Neutrophil (primary cell): Measurements from ENCODE around the gene CXCR6.

ENCODE experiments used
- H3K27ac ChIP-seq: fragments of 200-600 bp; sonication (generic); 2 replicates; pipeline ENCODE4 v1.5.1; 2016; ENCODE audit warnings: mild to moderate bottlenecking, moderate library complexity
- H3K27me3 ChIP-seq: fragments of 200-600 bp; sonication (generic); 2 replicates; pipeline ENCODE4 v1.6.0; 2016; ENCODE audit warnings: mild to moderate bottlenecking
- H3K36me3 ChIP-seq: fragments of 200-600 bp; sonication (generic); 2 replicates; pipeline ENCODE4 v1.5.1; 2017
- H3K4me1 ChIP-seq, 2 experiments: fragments of 200-600 bp in 1 of 2; sonication (generic) in 1 of 2; 1 replicate in 1 of 2; 2 replicates in 1 of 2; pipeline versions ENCODE4 v1.5.1 to v1.6.1; 2013 to 2016; ENCODE audit warnings: low read depth in 1 of 2, low read length in 1 of 2, mild to moderate bottlenecking in 1 of 2, moderate library complexity in 1 of 2; ENCODE audit not compliant: control insufficient read depth in 1 of 2, insufficient read depth in 1 of 2
- H3K4me3 ChIP-seq, 2 experiments: fragments of 200-600 bp in 1 of 2; sonication (generic) in 1 of 2; 1 replicate in 1 of 2; 2 replicates in 1 of 2; pipeline ENCODE4 v1.5.1; 2013 to 2016; ENCODE audit warnings: low read depth in 1 of 2, low read length in 1 of 2, mild to moderate bottlenecking in 1 of 2, moderate library complexity in 1 of 2
- H3K9me3 ChIP-seq: fragments of 200-600 bp; sonication (generic); 2 replicates; pipeline ENCODE4 v1.5.1; 2016
- CTCF ChIP-seq: fragments of 200-600 bp; sonication (generic); IDR thresholded peaks from 2 replicates; pipeline ENCODE4 v1.5.1; 2016; ENCODE audit warnings: antibody characterized with exemption

The CXCR6 gene

GRCh38 chr3:45997942-45998341 is 54.7 kb downstream of the CXCR6 start:
- Histone ChIP-seq H3K9me3 (no peaks in the 10 kb centered on the region), H3K36me3 (no peaks in the 10 kb centered on the region), H3K27me3 (peaks cover 68% of the 10 kb centered on the region), H3K27ac (no peak overlapping the region), H3K4me1 (peaks cover 30 to 33% of the 10 kb centered on the region in 2 experiments), H3K4me3 (no peak overlapping the region)
- no peak for TF ChIP-seq CTCF
